Measurements from ENCODE around the gene NFAT5. TPM values are rescaled to one million over a fixed set of nuclear protein-coding genes. Genes with fewer than 3 reads are reported as not detected.

NFAT5 gene
- total RNA-seq, 2 experiments from 2014 or later: 6.7 to 29.7 TPM

GRCh38 chr16:69698404-69698803 lies 132.6 kb downstream of the NFAT5 start:
- DNase-seq (ENCODE audit: low spot score): no peak
- TF ChIP-seq EZH2phosphoT487 (IDR thresholded peaks at IDR 0.05; ENCODE audit: borderline replicate concordance, low read depth, low read length) (no peak), CTCF (conservative IDR thresholded peaks at IDR 0.05; ENCODE audit: low read length) (no peak)
- no peaks in the 10 kb centered on the region for H4K20me1 ChIP-seq (ENCODE audit: insufficient read depth, low read length)
- ChIA-PET CTCF (ENCODE audit: unreplicated experiment) (no interaction called here), POLR2A (interaction anchor here (0.6 to 1.1 kb wide), 2 partner anchors 80 to 337 kb away, joined by 3 to 6 read pairs; no protein-coding TSS in a partner anchor)
- no peaks in the 10 kb centered on the region for H3K9me2 ChIP-seq (ENCODE audit: insufficient read depth, low read length)
- intact Hi-C loops (cut with micrococcal nuclease; ENCODE audit: unreplicated experiment): no loop called here
- no peaks in the 10 kb centered on the region for H3K4me1 ChIP-seq (ENCODE audit: insufficient read depth, low read length, poor library complexity, severe bottlenecking)
- H3K79me2 ChIP-seq (ENCODE audit: insufficient read depth, low read depth, low read length): no peaks in the 10 kb centered on the region
- H3K4me2 ChIP-seq (ENCODE audit: low read length): no peak overlapping the region
- no TSS peak for BruUV-seq (replicated peaks)
- peaks cover 36% of the 10 kb centered on the region for H3K36me3 ChIP-seq (ENCODE audit: insufficient read depth, low read length)
- H2AFZ ChIP-seq (ENCODE audit: low read length): no peak overlapping the region
- H3K9me3 ChIP-seq (ENCODE audit: low read length): no peaks in the 10 kb centered on the region
- H3K27ac ChIP-seq (ENCODE audit: low read depth, low read length, poor library complexity, severe bottlenecking): no peak overlapping the region
- H3K4me3 ChIP-seq (ENCODE audit: low read depth, low read length, poor library complexity, severe bottlenecking): no peak overlapping the region

- peaks cover 24% of the 10 kb centered on the region; the same call in 1 of the 2 replicates for H3K36me3 ChIP-seq (ENCODE audit: insufficient read depth, low read length)
- H3K9me2 ChIP-seq (ENCODE audit: insufficient read depth, low read length): no peaks in the 10 kb centered on the region
- BruUV-seq (replicated peaks): TSS peak; percentile 31
- ChIA-PET POLR2A (interaction anchor here (0.7 to 1.1 kb wide), 2 partner anchors 9 to 26 kb away, joined by 3 to 5 read pairs; partner anchors contain the start of gene NQO1), CTCF (ENCODE audit: unreplicated experiment) (no interaction called here)
- H3K9me3 ChIP-seq (ENCODE audit: low read length): no peaks in the 10 kb centered on the region
- intact Hi-C loops (cut with micrococcal nuclease; ENCODE audit: unreplicated experiment): no loop called here
- H3K4me3 ChIP-seq (ENCODE audit: low read depth, low read length, poor library complexity, severe bottlenecking): no peak overlapping the region
- no peaks in the 10 kb centered on the region for H3K79me2 ChIP-seq (ENCODE audit: insufficient read depth, low read depth, low read length)
- H3K27ac ChIP-seq (ENCODE audit: low read depth, low read length, poor library complexity, severe bottlenecking): no peak overlapping the region
- no peak overlapping the region for H3K4me2 ChIP-seq (ENCODE audit: low read length)
- H4K20me1 ChIP-seq (ENCODE audit: insufficient read depth, low read length): no peaks in the 10 kb centered on the region
- DNase-seq (ENCODE audit: low spot score): no peak
- H2AFZ ChIP-seq (ENCODE audit: low read length): no peak overlapping the region
- H3K4me1 ChIP-seq (ENCODE audit: insufficient read depth, low read length, poor library complexity, severe bottlenecking): no peaks in the 10 kb centered on the region
- no peak for TF ChIP-seq EZH2phosphoT487 (IDR thresholded peaks at IDR 0.05; ENCODE audit: borderline replicate concordance, low read depth, low read length)
- no peak for TF ChIP-seq CTCF (conservative IDR thresholded peaks at IDR 0.05; ENCODE audit: low read length)
These were observed 134.1 kb downstream of the NFAT5 start for GRCh38 chr16:69699915-69700314.

GRCh38 chr16:69701452-69701851 lies 135.7 kb downstream of the NFAT5 start:
- TF ChIP-seq EZH2phosphoT487 (IDR thresholded peaks at IDR 0.05; ENCODE audit: borderline replicate concordance, low read depth, low read length) (no peak), CTCF (conservative IDR thresholded peaks at IDR 0.05; ENCODE audit: low read length) (no peak)
- no peak for DNase-seq (ENCODE audit: low spot score)
- ChIA-PET CTCF (ENCODE audit: unreplicated experiment) (no interaction called here), POLR2A (no interaction called here)
- Histone ChIP-seq H3K4me2 (ENCODE audit: low read length) (no peak overlapping the region), H3K36me3 (ENCODE audit: insufficient read depth, low read length) (0 out of 2 replicates have a peak, but pooled peaks cover 11% of the 10 kb centered on the region), H3K27ac (ENCODE audit: low read depth, low read length, poor library complexity, severe bottlenecking) (no peak overlapping the region), H3K4me3 (ENCODE audit: low read depth, low read length, poor library complexity, severe bottlenecking) (no peak overlapping the region), H3K4me1 (ENCODE audit: insufficient read depth, low read length, poor library complexity, severe bottlenecking) (no peaks in the 10 kb centered on the region), H2AFZ (ENCODE audit: low read length) (no peak overlapping the region), H4K20me1 (ENCODE audit: insufficient read depth, low read length) (no peaks in the 10 kb centered on the region), H3K79me2 (ENCODE audit: insufficient read depth, low read depth, low read length) (no peaks in the 10 kb centered on the region), H3K9me3 (ENCODE audit: low read length) (no peaks in the 10 kb centered on the region), H3K9me2 (ENCODE audit: insufficient read depth, low read length) (no peaks in the 10 kb centered on the region)
- intact Hi-C loops (cut with micrococcal nuclease; ENCODE audit: unreplicated experiment): no loop called here
- BruUV-seq (replicated peaks): no TSS peak
